Left ventricle myocardium inferior (tissue), 1 donor: ENCODE results near the gene OPN4. TPM values are rescaled to one million over a fixed set of nuclear protein-coding genes. Genes with fewer than 3 reads are reported as not detected.
"Not testable (repeated sequence)": the region's sequence is repeated elsewhere in the genome, so short reads cannot be mapped to it uniquely, and the experiment has no call there.

Source experiments
- DNase-seq: peaks from one replicate; pipeline ENCODE4 v3.0.0-alpha.2; 2020
- H3K27ac ChIP-seq: fragments of 200-600 bp; replicated peaks from 2 replicates; pipeline ENCODE4 v1.8.0; 2021
- H3K27me3 ChIP-seq: fragments of 200-600 bp; 2 replicates; pipeline ENCODE4 v1.8.0; 2021; ENCODE audit warnings: low read depth
- H3K36me3 ChIP-seq: fragments of 200-600 bp; 2 replicates; pipeline ENCODE4 v1.8.0; 2021
- H3K4me1 ChIP-seq: fragments of 200-600 bp; 2 replicates; pipeline ENCODE4 v1.8.0; 2021
- H3K4me3 ChIP-seq: fragments of 200-600 bp; 2 replicates; pipeline ENCODE4 v1.8.0; 2021; ENCODE audit warnings: mild to moderate bottlenecking, moderate library complexity
- H3K9me3 ChIP-seq: fragments of 200-600 bp; replicated peaks from 2 replicates; pipeline ENCODE4 v1.8.0; 2021
- CTCF ChIP-seq: fragments of 200-600 bp; IDR thresholded peaks from 2 replicates; pipeline ENCODE4 v1.8.0; 2021; ENCODE audit warnings: antibody characterized with exemption, mild to moderate bottlenecking, borderline replicate concordance
- intact Hi-C: fragments of 100-400 bp; cut with micrococcal nuclease; formaldehyde crosslinking; loops from one replicate; pipeline ENCODE4 v1.11.0; 2022
- total RNA-seq: library from RNA; stranded (reverse); fragmentation: NEBNext Ultra II Directional; extraction: Animal tissue kit (Norgen Biotek cat#: 25700); gene quantifications from one replicate; pipeline ENCODE4 v1.2.1, GENCODE V29; 2021
- donor health status: DM: no; HTN: yes; CAD: no; lungs with severe emphysema.

OPN4 gene
- total RNA-seq, 1 donor from 2014 or later, result 0.25 TPM

GRCh38 chr10:86644152-86644793 is 10.1 kb upstream of the OPN4 start:
- Histone ChIP-seq H3K36me3 (no peaks in the 10 kb centered on the region), H3K9me3 (no peaks in the 10 kb centered on the region), H3K4me1 (peaks cover 36% of the 10 kb centered on the region), H3K4me3 (no peak overlapping the region), H3K27me3 (peaks cover 4% of the 10 kb centered on the region), H3K27ac (peak overlapping the region; percentile 55)
- no peak for DNase-seq
- intact Hi-C loops, result no loop called here
- peak; percentile 45 for TF ChIP-seq CTCF

GRCh38 chr10:86644794-86645445 is 9.4 kb upstream of the OPN4 start:
- Histone ChIP-seq H3K4me3 (no peak overlapping the region), H3K4me1 (peaks cover 42% of the 10 kb centered on the region), H3K27me3 (peaks cover 4% of the 10 kb centered on the region), H3K9me3 (no peaks in the 10 kb centered on the region), H3K36me3 (no peaks in the 10 kb centered on the region), H3K27ac (peak overlapping the region; percentile 55)
- no peak for DNase-seq
- intact Hi-C loops, result no loop called here
- TF ChIP-seq CTCF, result no peak

- H3K36me3 ChIP-seq, H3K9me3 ChIP-seq, H3K27ac ChIP-seq, H3K27me3 ChIP-seq, intact Hi-C loops, DNase-seq, H3K4me3 ChIP-seq: not testable (repeated sequence)
- H3K4me1 ChIP-seq, result peaks cover 50% of the 10 kb centered on the region
Measured at GRCh38 chr10:86645621-86646165, 8.7 kb upstream of the OPN4 start.

GRCh38 chr10:86646532-86646931 is 7.8 kb upstream of the OPN4 start:
- Histone ChIP-seq H3K9me3 (no peaks in the 10 kb centered on the region), H3K36me3 (no peaks in the 10 kb centered on the region), H3K27ac (no peak overlapping the region), H3K27me3 (no peaks in the 10 kb centered on the region), H3K4me1 (peaks cover 58% of the 10 kb centered on the region), H3K4me3 (no peak overlapping the region)
- TF ChIP-seq CTCF, result no peak
- DNase-seq, result no peak
- intact Hi-C loops, result no loop called here

- TF ChIP-seq CTCF, result no peak
- Histone ChIP-seq H3K4me3 (no peak overlapping the region), H3K27ac (no peak overlapping the region), H3K4me1 (peaks cover 62% of the 10 kb centered on the region), H3K36me3 (no peaks in the 10 kb centered on the region), H3K9me3 (no peaks in the 10 kb centered on the region), H3K27me3 (no peaks in the 10 kb centered on the region)
- no peak for DNase-seq
- intact Hi-C loops, result no loop called here
Measured at GRCh38 chr10:86646933-86647332, 7.4 kb upstream of the OPN4 start.
